ENCODE measurements around the gene ZNF774. TPM values are rescaled to one million over a fixed set of nuclear protein-coding genes. Genes with fewer than 3 reads are reported as not detected.
A peak's percentile ranks its signal among the peaks of the same experiment; 100 is the strongest.

The ZNF774 gene
- polyA plus RNA-seq, 2 donors, result 0.80 to 1.5 TPM

DNA sequence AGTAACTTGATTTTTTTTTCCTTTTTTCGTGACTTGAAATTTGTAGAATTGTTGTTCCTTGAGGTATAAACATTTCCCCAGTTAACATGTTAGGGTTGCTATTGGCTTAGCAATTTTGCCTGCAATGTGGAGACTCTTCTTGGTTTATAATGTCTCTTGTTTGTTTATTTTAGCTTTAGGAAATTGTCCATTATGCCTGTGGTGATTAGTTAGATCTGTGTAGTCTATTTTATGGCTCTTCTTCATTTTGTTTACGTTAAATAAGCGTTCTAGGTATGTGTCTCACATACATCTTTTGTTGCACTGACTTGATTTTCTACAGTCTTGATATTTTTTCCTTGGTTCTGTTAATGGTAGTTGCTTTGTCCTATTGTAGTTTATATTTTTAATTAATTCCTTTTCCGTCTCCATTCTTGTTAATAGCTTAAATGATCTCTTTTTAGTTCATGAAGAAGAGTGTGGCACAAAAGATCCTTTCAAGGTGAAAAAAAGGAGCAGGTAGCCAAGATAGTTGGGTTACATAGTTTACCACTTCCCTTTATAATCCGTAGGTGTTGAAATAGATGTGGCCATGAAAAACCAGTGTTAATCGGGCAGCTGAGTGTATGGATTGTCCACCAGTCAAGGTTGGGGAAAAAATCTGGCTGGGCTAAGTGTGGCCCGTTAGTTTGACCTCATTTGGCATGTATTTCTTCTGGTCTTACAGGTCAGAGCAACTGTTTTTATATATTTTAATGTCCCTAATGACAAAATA, 48.1 kb downstream of the ZNF774 start:
- no peak overlapping the region for H3K4me3 ChIP-seq (ENCODE audit: low read depth in 1 of 2, low read length in 2 of 2)
- peak overlapping the region; percentile 85 to 92 for H3K27ac ChIP-seq (ENCODE audit: low read depth in 2 of 2, low read length in 1 of 2)
- 54% methylated on average over 7 of the region's 7 CpGs for WGBS, 2 donors

DNA sequence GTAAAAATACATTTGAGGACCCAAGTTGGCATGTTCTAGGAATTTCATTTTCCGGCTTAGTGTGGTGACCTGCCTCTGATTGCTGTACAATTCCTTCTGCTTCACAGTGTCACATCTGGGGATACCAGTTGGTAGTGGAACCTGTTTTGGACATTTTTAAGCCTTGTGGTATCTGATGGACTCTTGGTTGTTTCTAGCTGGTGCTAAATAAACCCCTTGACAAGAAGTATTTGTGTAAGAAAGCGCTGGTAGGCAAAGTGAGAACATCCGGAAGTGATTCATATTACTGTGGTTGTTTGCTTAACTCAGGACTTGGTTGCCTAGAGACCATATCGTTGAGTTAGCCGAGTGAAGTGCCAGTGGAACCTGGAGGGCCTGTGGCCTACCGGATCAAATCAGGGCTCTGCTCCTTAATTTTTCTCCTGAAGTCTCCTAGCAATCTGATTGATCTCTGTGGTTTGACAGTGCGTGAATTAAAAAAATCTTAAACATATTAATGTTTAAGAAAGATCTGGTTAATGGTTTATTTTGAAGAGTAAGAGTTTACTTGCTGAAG, 48.8 kb downstream of the ZNF774 start:
- H3K27ac ChIP-seq (ENCODE audit: low read depth in 2 of 2, low read length in 1 of 2), result peak overlapping the region; percentile 85 to 92
- H3K36me3 ChIP-seq (ENCODE audit: control insufficient read depth in 2 of 2, insufficient read depth in 2 of 2, low read length in 1 of 2), result no peaks in the 10 kb centered on the region
- H3K4me3 ChIP-seq (ENCODE audit: low read depth in 1 of 2, low read length in 2 of 2), result peak overlapping the region in 1 of 2 donors; percentile 7
- no peaks in the 10 kb centered on the region for H3K9me3 ChIP-seq (ENCODE audit: control insufficient read depth in 2 of 2, insufficient read depth in 1 of 2, low read depth in 1 of 2, low read length in 1 of 2)
- H3K27me3 ChIP-seq (ENCODE audit: control insufficient read depth in 1 of 2, insufficient read depth in 2 of 2, low read length in 2 of 2), result no peaks in the 10 kb centered on the region
- 6% methylated on average over 7 of the region's 7 CpGs for WGBS, 2 donors
- H3K4me1 ChIP-seq (ENCODE audit: control insufficient read depth in 2 of 2, insufficient read depth in 2 of 2, low read length in 1 of 2), result peaks cover 0 to 5% of the 10 kb centered on the region in 2 donors

More for the DNA sequence above, 48.1 kb downstream of the ZNF774 start:
- Histone ChIP-seq H3K36me3 (ENCODE audit: control insufficient read depth in 2 of 2, insufficient read depth in 2 of 2, low read length in 1 of 2) (no peaks in the 10 kb centered on the region), H3K4me1 (ENCODE audit: control insufficient read depth in 2 of 2, insufficient read depth in 2 of 2, low read length in 1 of 2) (peaks cover 0 to 5% of the 10 kb centered on the region in 2 donors), H3K27me3 (ENCODE audit: control insufficient read depth in 1 of 2, insufficient read depth in 2 of 2, low read length in 2 of 2) (no peaks in the 10 kb centered on the region), H3K9me3 (ENCODE audit: control insufficient read depth in 2 of 2, insufficient read depth in 1 of 2, low read depth in 1 of 2, low read length in 1 of 2) (no peaks in the 10 kb centered on the region)

DNA sequence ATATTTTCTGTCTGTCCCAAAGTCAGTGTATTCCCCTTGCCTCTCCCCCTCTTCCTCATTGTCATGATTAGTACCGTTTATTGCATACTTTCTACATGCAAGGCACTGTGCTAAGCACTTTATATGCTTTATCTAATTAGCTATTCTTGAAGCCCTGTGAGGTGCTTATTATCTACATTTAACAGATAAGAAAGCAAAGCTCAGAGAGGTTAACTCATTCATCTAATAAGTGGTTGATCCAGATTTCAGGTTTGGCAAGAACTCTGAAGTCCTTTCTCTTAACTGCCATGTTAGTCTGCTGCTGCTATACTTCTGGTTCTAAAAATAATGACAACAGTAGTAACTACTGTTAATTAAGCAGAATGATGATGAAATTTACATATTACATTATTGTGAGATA, 49.4 kb downstream of the ZNF774 start:
- H3K4me1 ChIP-seq (ENCODE audit: control insufficient read depth in 2 of 2, insufficient read depth in 2 of 2, low read length in 1 of 2), result peaks cover 0 to 5% of the 10 kb centered on the region in 2 donors
- WGBS, 2 donors, result 0 to 3% methylated on average over 1 of the region's 1 CpG
- peak overlapping the region in 1 of 2 donors; percentile 79 for H3K27ac ChIP-seq (ENCODE audit: low read depth in 2 of 2, low read length in 1 of 2)
- H3K36me3 ChIP-seq (ENCODE audit: control insufficient read depth in 2 of 2, insufficient read depth in 2 of 2, low read length in 1 of 2), result no peaks in the 10 kb centered on the region
- no peaks in the 10 kb centered on the region for H3K9me3 ChIP-seq (ENCODE audit: control insufficient read depth in 2 of 2, insufficient read depth in 1 of 2, low read depth in 1 of 2, low read length in 1 of 2)
- no peaks in the 10 kb centered on the region for H3K27me3 ChIP-seq (ENCODE audit: control insufficient read depth in 1 of 2, insufficient read depth in 2 of 2, low read length in 2 of 2)
- no peak overlapping the region for H3K4me3 ChIP-seq (ENCODE audit: low read depth in 1 of 2, low read length in 2 of 2)

DNA sequence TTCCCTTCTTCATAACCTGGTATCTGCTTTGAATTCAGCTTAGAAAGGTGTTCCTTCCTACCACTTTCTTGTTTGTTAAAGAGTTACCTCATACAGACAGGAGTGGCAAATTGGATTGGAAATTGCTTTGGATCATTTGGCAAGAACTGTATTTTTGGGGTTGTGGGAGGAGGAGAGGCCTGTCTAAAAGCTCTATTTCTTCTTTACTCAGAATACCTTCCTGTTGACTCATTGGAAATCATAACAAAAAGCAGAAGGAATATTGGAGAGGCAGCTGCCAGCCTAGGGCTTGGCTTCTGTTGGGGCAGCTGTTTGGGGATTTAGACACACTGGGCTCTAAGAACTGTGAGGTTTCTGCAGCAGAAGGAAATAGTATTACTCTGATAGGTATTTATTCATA, 50.1 kb downstream of the ZNF774 start:
- H3K27ac ChIP-seq (ENCODE audit: low read depth in 2 of 2, low read length in 1 of 2), result peak overlapping the region; percentile 68 to 76
- H3K4me1 ChIP-seq (ENCODE audit: control insufficient read depth in 2 of 2, insufficient read depth in 2 of 2, low read length in 1 of 2), result peaks cover 0 to 5% of the 10 kb centered on the region in 2 donors
- no peaks in the 10 kb centered on the region for H3K9me3 ChIP-seq (ENCODE audit: control insufficient read depth in 2 of 2, insufficient read depth in 1 of 2, low read depth in 1 of 2, low read length in 1 of 2)
- no peaks in the 10 kb centered on the region for H3K27me3 ChIP-seq (ENCODE audit: control insufficient read depth in 1 of 2, insufficient read depth in 2 of 2, low read length in 2 of 2)
- no peak overlapping the region for H3K4me3 ChIP-seq (ENCODE audit: low read depth in 1 of 2, low read length in 2 of 2)
- no peaks in the 10 kb centered on the region for H3K36me3 ChIP-seq (ENCODE audit: control insufficient read depth in 2 of 2, insufficient read depth in 2 of 2, low read length in 1 of 2)

DNA sequence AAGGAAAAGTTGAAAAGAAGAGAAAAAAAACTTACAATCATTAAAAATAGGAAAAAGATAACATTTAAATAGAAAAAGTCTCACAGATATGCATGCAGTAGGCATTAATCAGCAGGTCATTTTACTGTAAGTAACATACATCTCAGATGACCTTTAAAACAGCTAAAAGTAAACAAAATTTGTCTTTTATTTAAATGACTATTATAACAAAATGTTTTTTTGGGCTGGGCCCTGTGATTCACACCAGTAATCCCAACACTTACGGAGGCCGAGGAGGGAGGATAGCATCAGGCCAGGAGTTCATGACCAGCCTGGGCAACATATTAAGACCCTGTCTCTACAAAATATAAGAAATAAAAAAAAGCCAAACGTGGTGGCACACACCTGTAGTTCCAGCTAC, 50.7 kb downstream of the ZNF774 start:
- H3K36me3 ChIP-seq (ENCODE audit: control insufficient read depth in 2 of 2, insufficient read depth in 2 of 2, low read length in 1 of 2), result no peaks in the 10 kb centered on the region

DNA sequence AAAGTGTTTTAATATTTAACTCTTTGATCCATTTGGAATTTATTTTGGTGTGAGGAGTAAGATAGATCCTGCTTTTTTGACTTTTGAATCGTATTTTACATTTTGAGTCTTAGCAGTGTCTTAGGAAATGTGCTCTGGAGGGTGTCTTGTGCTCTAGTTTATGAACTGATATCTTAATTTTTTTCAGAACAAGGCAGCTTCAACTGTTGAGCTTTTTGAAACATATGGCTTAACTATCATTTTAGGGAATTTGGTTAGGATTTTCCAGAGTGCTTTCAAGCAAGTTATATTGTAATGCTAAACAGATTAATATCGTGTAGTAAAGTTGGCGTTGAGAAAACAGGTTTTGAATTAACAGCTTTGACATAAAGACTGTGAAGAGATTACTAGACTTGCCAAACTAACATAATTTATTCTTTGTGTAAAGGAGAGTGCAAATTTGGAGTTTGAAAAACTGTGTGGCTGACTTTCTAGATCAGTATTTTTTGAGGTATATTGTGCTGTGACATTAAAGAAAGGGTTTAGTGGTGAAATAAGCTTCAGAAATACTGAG, 53.0 kb downstream of the ZNF774 start:
- no peaks in the 10 kb centered on the region for H3K27me3 ChIP-seq (ENCODE audit: control insufficient read depth in 1 of 2, insufficient read depth in 2 of 2, low read length in 2 of 2)
- no peaks in the 10 kb centered on the region for H3K36me3 ChIP-seq (ENCODE audit: control insufficient read depth in 2 of 2, insufficient read depth in 2 of 2, low read length in 1 of 2)
- WGBS, 2 donors, result 43 to 45% methylated on average over 3 of the region's 3 CpGs
- peaks cover 0 to 5% of the 10 kb centered on the region in 2 donors for H3K4me1 ChIP-seq (ENCODE audit: control insufficient read depth in 2 of 2, insufficient read depth in 2 of 2, low read length in 1 of 2)
- no peaks in the 10 kb centered on the region for H3K9me3 ChIP-seq (ENCODE audit: control insufficient read depth in 2 of 2, insufficient read depth in 1 of 2, low read depth in 1 of 2, low read length in 1 of 2)
- no peak overlapping the region for H3K4me3 ChIP-seq (ENCODE audit: low read depth in 1 of 2, low read length in 2 of 2)
- no peak overlapping the region for H3K27ac ChIP-seq (ENCODE audit: low read depth in 2 of 2, low read length in 1 of 2)

More for the DNA sequence above, 50.7 kb downstream of the ZNF774 start:
- Histone ChIP-seq H3K27ac (ENCODE audit: low read depth in 2 of 2, low read length in 1 of 2) (peak overlapping the region; percentile 49 to 82), H3K9me3 (ENCODE audit: control insufficient read depth in 2 of 2, insufficient read depth in 1 of 2, low read depth in 1 of 2, low read length in 1 of 2) (no peaks in the 10 kb centered on the region), H3K27me3 (ENCODE audit: control insufficient read depth in 1 of 2, insufficient read depth in 2 of 2, low read length in 2 of 2) (no peaks in the 10 kb centered on the region), H3K4me3 (ENCODE audit: low read depth in 1 of 2, low read length in 2 of 2) (no peak overlapping the region), H3K4me1 (ENCODE audit: control insufficient read depth in 2 of 2, insufficient read depth in 2 of 2, low read length in 1 of 2) (peaks cover 0 to 5% of the 10 kb centered on the region in 2 donors)
- 38 to 61% methylated on average over 3 of the region's 3 CpGs for WGBS, 2 donors

DNA sequence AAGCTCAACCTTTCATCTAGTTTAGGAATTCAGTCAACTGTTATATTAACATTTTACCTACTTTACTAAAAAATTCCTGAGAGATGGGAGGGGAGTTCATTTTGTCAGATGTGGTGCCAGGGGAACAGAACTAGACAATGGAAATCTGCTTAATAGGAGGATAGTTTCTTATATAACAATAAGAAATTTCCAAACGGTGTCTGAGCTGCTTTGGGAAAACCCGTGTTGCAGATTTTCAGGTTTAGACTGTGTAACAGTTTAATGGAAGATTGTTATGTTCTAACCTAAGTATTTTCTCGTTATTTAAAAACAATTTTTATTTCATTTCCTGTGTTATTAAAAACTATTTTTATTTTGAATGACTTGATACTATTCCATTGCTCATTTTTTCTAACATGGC, 55.3 kb downstream of the ZNF774 start:
- H3K4me1 ChIP-seq (ENCODE audit: control insufficient read depth in 2 of 2, insufficient read depth in 2 of 2, low read length in 1 of 2), result peaks cover 0 to 5% of the 10 kb centered on the region in 2 donors
- no peaks in the 10 kb centered on the region for H3K9me3 ChIP-seq (ENCODE audit: control insufficient read depth in 2 of 2, insufficient read depth in 1 of 2, low read depth in 1 of 2, low read length in 1 of 2)
- no peaks in the 10 kb centered on the region for H3K27me3 ChIP-seq (ENCODE audit: control insufficient read depth in 1 of 2, insufficient read depth in 2 of 2, low read length in 2 of 2)
- WGBS, 2 donors, result 29 to 42% methylated on average over 3 of the region's 3 CpGs
- no peaks in the 10 kb centered on the region for H3K36me3 ChIP-seq (ENCODE audit: control insufficient read depth in 2 of 2, insufficient read depth in 2 of 2, low read length in 1 of 2)
- no peak overlapping the region for H3K27ac ChIP-seq (ENCODE audit: low read depth in 2 of 2, low read length in 1 of 2)
- no peak overlapping the region for H3K4me3 ChIP-seq (ENCODE audit: low read depth in 1 of 2, low read length in 2 of 2)

DNA sequence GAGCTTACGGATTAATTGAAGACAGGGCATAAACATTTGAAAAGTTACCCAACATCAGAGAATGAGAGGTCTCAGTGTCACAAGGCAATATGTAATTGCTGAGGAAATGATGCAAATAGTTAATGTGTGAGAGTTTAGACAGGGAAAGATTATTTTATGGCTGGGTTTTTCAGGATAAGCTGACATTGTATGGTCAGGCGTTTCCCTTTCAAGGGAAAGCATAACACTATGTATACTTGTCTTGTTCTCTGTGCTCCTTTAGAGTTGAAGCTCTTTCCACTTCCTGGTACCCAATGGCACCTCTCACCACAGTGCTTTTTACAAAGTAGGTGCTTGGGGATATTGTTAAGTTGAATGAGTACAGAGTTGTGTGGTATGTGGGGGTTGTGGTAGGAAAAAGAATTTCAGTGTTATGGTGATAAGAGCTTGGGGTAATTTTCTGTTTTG, 55.8 kb downstream of the ZNF774 start:
- no peaks in the 10 kb centered on the region for H3K36me3 ChIP-seq (ENCODE audit: control insufficient read depth in 2 of 2, insufficient read depth in 2 of 2, low read length in 1 of 2)
- H3K27me3 ChIP-seq (ENCODE audit: control insufficient read depth in 1 of 2, insufficient read depth in 2 of 2, low read length in 2 of 2), result no peaks in the 10 kb centered on the region
- peaks cover 0 to 4% of the 10 kb centered on the region in 2 donors for H3K4me1 ChIP-seq (ENCODE audit: control insufficient read depth in 2 of 2, insufficient read depth in 2 of 2, low read length in 1 of 2)
- H3K9me3 ChIP-seq (ENCODE audit: control insufficient read depth in 2 of 2, insufficient read depth in 1 of 2, low read depth in 1 of 2, low read length in 1 of 2), result no peaks in the 10 kb centered on the region
- WGBS, 2 donors, result 41 to 45% methylated on average over 2 of the region's 2 CpGs
- no peak overlapping the region for H3K4me3 ChIP-seq (ENCODE audit: low read depth in 1 of 2, low read length in 2 of 2)
- peak overlapping the region in 1 of 2 donors; percentile 40 for H3K27ac ChIP-seq (ENCODE audit: low read depth in 2 of 2, low read length in 1 of 2)

DNA sequence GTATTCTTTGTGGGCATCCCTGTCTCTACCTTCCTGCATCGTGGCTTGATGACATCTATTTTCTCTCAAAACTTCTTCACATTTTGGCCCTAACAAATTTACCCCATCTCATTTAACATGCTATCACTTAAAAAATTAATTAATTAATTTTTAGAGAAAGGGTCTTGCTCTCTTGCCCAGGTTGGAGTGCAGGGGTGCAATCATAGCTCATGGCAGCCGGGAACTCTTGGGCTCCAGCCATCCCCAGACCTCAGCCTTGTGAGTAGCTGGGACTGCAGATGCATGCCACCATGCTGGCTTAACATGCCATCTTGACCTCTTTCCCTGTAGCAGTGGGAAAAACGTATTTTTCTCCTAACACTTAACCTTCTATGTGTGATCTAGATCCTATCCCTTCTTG, 56.6 kb downstream of the ZNF774 start:
- no peak overlapping the region for H3K27ac ChIP-seq (ENCODE audit: low read depth in 2 of 2, low read length in 1 of 2)
- H3K9me3 ChIP-seq (ENCODE audit: control insufficient read depth in 2 of 2, insufficient read depth in 1 of 2, low read depth in 1 of 2, low read length in 1 of 2), result no peaks in the 10 kb centered on the region
- no peak overlapping the region for H3K4me3 ChIP-seq (ENCODE audit: low read depth in 1 of 2, low read length in 2 of 2)
- H3K4me1 ChIP-seq (ENCODE audit: control insufficient read depth in 2 of 2, insufficient read depth in 2 of 2, low read length in 1 of 2), result peaks cover 0 to 2% of the 10 kb centered on the region in 2 donors
- WGBS, 2 donors, result 88 to 90% methylated on average over 3 of the region's 3 CpGs
- H3K36me3 ChIP-seq (ENCODE audit: control insufficient read depth in 2 of 2, insufficient read depth in 2 of 2, low read length in 1 of 2), result no peaks in the 10 kb centered on the region
- no peaks in the 10 kb centered on the region for H3K27me3 ChIP-seq (ENCODE audit: control insufficient read depth in 1 of 2, insufficient read depth in 2 of 2, low read length in 2 of 2)
